ENCODE results near the gene PAPPA. TPM values are rescaled to one million over a fixed set of nuclear protein-coding genes. Genes with fewer than 3 reads are reported as not detected.
A peak's percentile ranks its signal among the peaks of the same experiment; 100 is the strongest.

The PAPPA gene
- total and polyA plus RNA-seq, 2 donors from 2014 or later: 4.2 to 10.2 TPM

DNA sequence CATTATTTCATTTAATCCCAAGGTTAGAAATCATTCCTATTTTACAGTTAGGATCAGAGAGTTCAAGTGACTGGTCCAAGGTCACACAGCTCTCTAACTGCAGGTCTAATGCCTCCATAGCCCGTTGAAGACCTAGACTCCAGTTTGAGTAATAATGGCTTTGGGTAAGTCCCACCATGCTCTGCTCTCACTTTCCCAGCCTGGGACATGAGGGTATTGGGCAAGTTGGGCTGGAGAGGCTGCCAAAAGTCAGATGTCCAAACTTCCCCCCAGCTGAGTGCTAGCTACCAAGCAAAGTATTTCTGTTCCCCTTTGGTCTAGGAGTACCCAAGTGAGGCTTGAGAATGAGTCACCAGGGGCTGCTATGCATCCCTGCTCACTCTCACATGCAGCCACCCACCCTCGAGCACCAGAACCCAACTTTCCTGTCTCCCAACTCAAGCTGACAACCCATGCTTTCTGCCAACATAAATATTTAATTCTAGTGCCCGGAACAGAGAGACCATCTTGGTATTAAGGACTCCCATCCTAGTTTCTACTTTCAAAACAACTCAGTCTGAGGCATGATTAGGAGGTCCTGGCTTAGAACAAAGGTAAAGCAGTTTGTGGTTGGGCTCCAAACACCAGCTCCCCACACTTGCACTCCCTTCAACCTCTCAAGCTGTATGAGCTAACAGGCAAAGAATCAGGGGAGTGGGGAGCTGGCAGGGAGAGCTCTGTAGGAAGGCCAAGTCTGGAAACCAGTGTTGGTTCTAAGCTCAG, 297.0 kb downstream of the PAPPA start:
- Histone ChIP-seq H3K9me3 (ENCODE audit: control insufficient read depth in 2 of 3, insufficient read depth in 1 of 3, low read length in 3 of 3) (no peaks in the 10 kb centered on the region), H3K27ac (ENCODE audit: low read depth in 2 of 2, low read length in 2 of 2) (no peak overlapping the region), H3K4me1 (ENCODE audit: control insufficient read depth in 2 of 3, insufficient read depth in 2 of 3, low read depth in 1 of 3, low read length in 3 of 3) (no peaks in the 10 kb centered on the region), H3K36me3 (ENCODE audit: control insufficient read depth in 2 of 3, insufficient read depth in 3 of 3, low read length in 3 of 3) (no peaks in the 10 kb centered on the region), H3K27me3 (ENCODE audit: control insufficient read depth, insufficient read depth, low read length) (no peaks in the 10 kb centered on the region), H3K4me3 (ENCODE audit: low read length in 3 of 3) (no peak overlapping the region), H3K9ac (ENCODE audit: low read length in 3 of 3) (no peak overlapping the region)
- peak in 2 of 5 donors; percentile 69 to 75 for DNase-seq
- TF ChIP-seq, protein P1, sequence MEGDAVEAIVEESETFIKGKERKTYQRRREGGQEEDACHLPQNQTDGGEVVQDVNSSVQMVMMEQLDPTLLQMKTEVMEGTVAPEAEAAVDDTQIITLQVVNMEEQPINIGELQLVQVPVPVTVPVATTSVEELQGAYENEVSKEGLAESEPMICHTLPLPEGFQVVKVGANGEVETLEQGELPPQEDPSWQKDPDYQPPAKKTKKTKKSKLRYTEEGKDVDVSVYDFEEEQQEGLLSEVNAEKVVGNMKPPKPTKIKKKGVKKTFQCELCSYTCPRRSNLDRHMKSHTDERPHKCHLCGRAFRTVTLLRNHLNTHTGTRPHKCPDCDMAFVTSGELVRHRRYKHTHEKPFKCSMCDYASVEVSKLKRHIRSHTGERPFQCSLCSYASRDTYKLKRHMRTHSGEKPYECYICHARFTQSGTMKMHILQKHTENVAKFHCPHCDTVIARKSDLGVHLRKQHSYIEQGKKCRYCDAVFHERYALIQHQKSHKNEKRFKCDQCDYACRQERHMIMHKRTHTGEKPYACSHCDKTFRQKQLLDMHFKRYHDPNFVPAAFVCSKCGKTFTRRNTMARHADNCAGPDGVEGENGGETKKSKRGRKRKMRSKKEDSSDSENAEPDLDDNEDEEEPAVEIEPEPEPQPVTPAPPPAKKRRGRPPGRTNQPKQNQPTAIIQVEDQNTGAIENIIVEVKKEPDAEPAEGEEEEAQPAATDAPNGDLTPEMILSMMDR (IDR thresholded peaks at IDR 0.05; ENCODE audit: borderline replicate concordance, extremely low read depth, insufficient read depth): no peak
- intact Hi-C loops (cut with DNase I): no loop called here
- FAIRE-seq: no peak

- DNase-seq (no peak), FAIRE-seq (no peak)
- Histone ChIP-seq H3K27ac (ENCODE audit: low read depth in 2 of 2, low read length in 2 of 2) (no peak overlapping the region), H3K9me3 (ENCODE audit: control insufficient read depth in 2 of 3, insufficient read depth in 1 of 3, low read length in 3 of 3) (peaks cover 0 to 4% (median 0%) of the 10 kb centered on the region in 3 donors), H3K36me3 (ENCODE audit: control insufficient read depth in 2 of 3, insufficient read depth in 3 of 3, low read length in 3 of 3) (no peaks in the 10 kb centered on the region), H3K4me1 (ENCODE audit: control insufficient read depth in 2 of 3, insufficient read depth in 2 of 3, low read depth in 1 of 3, low read length in 3 of 3) (no peaks in the 10 kb centered on the region), H3K27me3 (ENCODE audit: control insufficient read depth, insufficient read depth, low read length) (no peaks in the 10 kb centered on the region), H3K4me3 (ENCODE audit: low read length in 3 of 3) (no peak overlapping the region), H3K9ac (ENCODE audit: low read length in 3 of 3) (no peak overlapping the region)
- intact Hi-C loops (cut with DNase I): no loop called here
- TF ChIP-seq, protein P1 (IDR thresholded peaks at IDR 0.05; ENCODE audit: borderline replicate concordance, extremely low read depth, insufficient read depth): no peak
Observed at GRCh38 chr9:116451500-116452115, 298.0 kb downstream of the PAPPA start.
